ENCODE results near the gene RHOT1.
A peak's percentile ranks its signal among the peaks of the same experiment; 100 is the strongest.
"Not testable (repeated sequence)": the region's sequence is repeated elsewhere in the genome, so short reads cannot be mapped to it uniquely, and the experiment has no call there.

Gene RHOT1

GRCh38 chr17:32128470-32128869 lies 13.8 kb upstream of the RHOT1 start:
- Mint-ChIP-seq H3K4me3 (peak overlapping the region; percentile 99), H3K36me3 (peaks cover 15% of the 10 kb centered on the region), H3K4me1 (peaks cover 41% of the 10 kb centered on the region), H3K27ac (peak overlapping the region; percentile 76)
- CTCF ChIA-PET = interaction anchor here (0.8 to 1.6 kb wide), 5 partner anchors 10 to 195 kb away, joined by 3 to 6 read pairs (median 4); partner anchors contain the start of genes LRRC37B and RHOT1
- not testable (repeated sequence) for H3K9me3 Mint-ChIP-seq, H3K27me3 Mint-ChIP-seq, DNase-seq

DNA sequence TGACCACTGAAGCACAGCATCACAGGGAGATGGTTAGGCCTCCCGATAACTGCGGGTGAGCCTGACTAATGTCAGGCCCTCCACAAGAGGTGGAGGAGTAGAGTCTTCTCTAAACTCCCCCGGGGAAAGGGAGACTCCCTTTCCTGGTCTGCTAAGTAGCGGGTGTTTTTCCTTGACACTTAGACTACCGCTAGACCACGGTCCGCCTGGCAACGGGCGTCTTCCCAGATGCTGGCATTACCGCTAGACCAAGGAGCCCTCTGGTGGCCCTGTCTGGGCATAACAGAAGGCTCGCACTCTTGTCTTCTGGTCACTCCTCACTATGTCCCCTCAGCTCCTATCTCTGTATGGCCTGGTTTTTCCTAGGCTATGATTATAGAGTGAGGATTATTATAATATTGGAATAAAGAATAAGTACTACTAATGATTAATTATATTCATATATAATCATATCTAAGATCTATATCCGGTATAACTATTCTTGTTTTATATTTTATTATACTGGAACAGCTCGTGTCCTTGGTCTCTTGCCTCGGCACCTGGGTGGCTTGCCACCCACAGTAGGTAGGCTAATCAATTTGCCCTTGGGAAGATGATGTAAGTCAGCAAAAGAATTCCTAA lies 6.7 kb upstream of the RHOT1 start:
- peak; percentile 59 for DNase-seq
- H3K27me3 Mint-ChIP-seq, H3K27ac Mint-ChIP-seq, H3K36me3 Mint-ChIP-seq, H3K9me3 Mint-ChIP-seq, H3K4me3 Mint-ChIP-seq: not testable (repeated sequence)
- CTCF ChIA-PET = interaction anchor here (0.6 to 5.4 kb wide), 7 partner anchors 9 to 291 kb away, joined by 3 to 44 read pairs (median 3); partner anchors contain the start of genes LRRC37B and UTP6
- peaks cover 18% of the 10 kb centered on the region for H3K4me1 Mint-ChIP-seq

- no peak overlapping the region for H3K27ac Mint-ChIP-seq
- peaks cover 3% of the 10 kb centered on the region for H3K27me3 Mint-ChIP-seq
- no peaks in the 10 kb centered on the region for H3K36me3 Mint-ChIP-seq
- DNase-seq = no peak
- CTCF ChIA-PET = interaction anchor here (1.1 to 5.4 kb wide), 4 partner anchors 10 to 236 kb away, joined by 3 to 44 read pairs (median 3); partner anchors contain the start of genes LRRC37B and UTP6
- H3K4me3 Mint-ChIP-seq = no peak overlapping the region
- peaks cover 1% of the 10 kb centered on the region for H3K9me3 Mint-ChIP-seq
- H3K4me1 Mint-ChIP-seq = peaks cover 27% of the 10 kb centered on the region
These were observed 5.4 kb upstream of the RHOT1 start for GRCh38 chr17:32136856-32137255.

DNA sequence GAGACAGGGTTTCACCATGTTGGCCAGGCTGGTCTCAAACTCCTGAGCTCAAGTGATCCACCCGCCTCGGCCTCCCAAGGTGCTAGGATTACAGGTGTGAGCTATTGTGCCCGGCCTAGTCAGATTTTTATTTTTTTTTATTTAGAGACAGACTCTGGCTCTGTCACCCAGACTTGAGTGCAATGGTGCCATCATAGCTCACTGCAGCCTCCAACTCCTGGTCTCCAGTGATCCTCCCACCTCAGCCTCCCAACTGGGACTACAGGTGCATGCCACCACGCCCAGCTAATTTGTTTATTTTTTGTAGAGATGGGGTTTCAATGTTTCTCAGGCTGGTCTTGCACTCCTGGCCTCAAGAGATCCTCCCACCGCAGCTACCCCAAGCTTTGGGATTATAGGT lies 2.8 kb upstream of the RHOT1 start:
- not testable (repeated sequence) for H3K27me3 Mint-ChIP-seq, DNase-seq, H3K27ac Mint-ChIP-seq, H3K4me3 Mint-ChIP-seq, H3K9me3 Mint-ChIP-seq, H3K36me3 Mint-ChIP-seq
- peaks cover 44% of the 10 kb centered on the region for H3K4me1 Mint-ChIP-seq
- CTCF ChIA-PET = interaction anchor here (0.6 to 5.4 kb wide), 10 partner anchors 10 to 277 kb away, joined by 3 to 44 read pairs (median 3); partner anchors contain the start of gene LRRC37B

- H3K36me3 Mint-ChIP-seq = peaks cover 5% of the 10 kb centered on the region
- no peak for DNase-seq
- H3K4me1 Mint-ChIP-seq = peaks cover 44% of the 10 kb centered on the region
- peaks cover 9% of the 10 kb centered on the region for H3K27me3 Mint-ChIP-seq
- peak overlapping the region; percentile 86 for H3K27ac Mint-ChIP-seq
- CTCF ChIA-PET = interaction anchor here (0.9 to 1.9 kb wide), 4 partner anchors 13 to 134 kb away, joined by 3 to 9 read pairs (median 4); partner anchors contain the start of gene LRRC37B
- no peaks in the 10 kb centered on the region for H3K9me3 Mint-ChIP-seq
- H3K4me3 Mint-ChIP-seq = peak overlapping the region; percentile 100
These were observed 1.0 kb upstream of the RHOT1 start for GRCh38 chr17:32141258-32141657.

DNA sequence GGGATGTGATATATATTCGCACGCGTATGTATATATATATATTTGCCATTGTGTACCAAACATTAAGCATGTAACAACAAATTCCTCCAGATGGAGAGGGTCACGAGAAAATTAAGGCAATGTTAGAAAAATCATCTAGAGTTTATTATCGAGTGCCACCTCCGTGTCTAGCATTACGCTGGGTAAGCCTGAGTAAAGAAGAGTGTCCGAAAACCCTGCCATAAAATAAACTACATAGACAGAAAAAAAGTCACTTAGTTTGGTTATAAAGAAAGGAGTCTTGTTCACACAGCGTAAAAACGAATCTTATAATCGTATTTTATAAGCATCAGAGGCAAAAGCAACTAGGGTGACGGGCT lies 644 bp upstream of the RHOT1 start:
- peak overlapping the region; percentile 100 for H3K4me3 Mint-ChIP-seq
- H3K27ac Mint-ChIP-seq = peak overlapping the region; percentile 86
- H3K27me3 Mint-ChIP-seq = peaks cover 9% of the 10 kb centered on the region
- no peaks in the 10 kb centered on the region for H3K9me3 Mint-ChIP-seq
- peaks cover 5% of the 10 kb centered on the region for H3K36me3 Mint-ChIP-seq
- peaks cover 40% of the 10 kb centered on the region for H3K4me1 Mint-ChIP-seq
- no peak for DNase-seq
- CTCF ChIA-PET = interaction anchor here (0.9 to 1.9 kb wide), 4 partner anchors 13 to 134 kb away, joined by 3 to 9 read pairs (median 4); partner anchors contain the start of gene LRRC37B

DNA sequence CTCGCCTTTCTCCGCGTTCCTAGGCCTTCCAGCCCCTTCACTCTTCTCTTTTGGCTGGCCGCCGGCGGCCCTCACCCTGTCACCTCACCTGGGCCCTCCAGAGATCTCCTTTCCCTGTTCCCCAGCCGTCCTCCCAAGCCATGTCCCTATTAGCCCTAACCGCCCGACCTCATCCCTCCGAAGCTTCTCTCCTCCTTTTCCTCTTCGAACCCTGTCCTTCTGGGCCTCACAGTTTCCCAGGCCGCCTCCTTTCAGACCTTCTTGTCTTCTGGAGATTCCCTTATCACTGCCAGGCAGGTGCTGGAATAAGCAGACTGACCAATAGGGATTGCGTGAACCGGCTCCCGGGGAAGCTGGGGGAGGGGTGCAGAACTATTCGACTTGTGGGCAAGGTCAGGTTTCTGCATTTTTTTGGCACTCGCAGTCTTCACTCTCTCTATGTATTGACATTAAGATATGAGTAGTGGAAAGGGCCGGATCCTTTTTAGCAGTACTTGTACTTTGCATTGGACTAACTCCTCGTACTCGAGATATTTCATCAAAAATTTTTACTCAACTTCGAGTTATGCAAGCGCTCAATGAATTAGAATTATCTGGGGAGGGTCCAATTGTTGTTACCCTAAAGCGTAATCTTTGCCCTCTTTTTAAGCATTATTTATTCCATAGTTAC lies 690 bp downstream of the RHOT1 start:
- peak; percentile 39 for DNase-seq
- Mint-ChIP-seq H3K27me3 (peaks cover 9% of the 10 kb centered on the region), H3K9me3 (no peaks in the 10 kb centered on the region), H3K27ac (peak overlapping the region; percentile 84), H3K4me1 (peaks cover 36% of the 10 kb centered on the region), H3K36me3 (peaks cover 5% of the 10 kb centered on the region), H3K4me3 (peak overlapping the region; percentile 100)
- CTCF ChIA-PET = interaction anchor here (1.9 kb wide), 1 partner anchor 135 kb away, joined by 9 read pairs; the partner anchor contains the start of gene LRRC37B

GRCh38 chr17:32143527-32143870 lies 1.2 kb downstream of the RHOT1 start:
- Mint-ChIP-seq H3K36me3 (peaks cover 5% of the 10 kb centered on the region), H3K4me3 (peak overlapping the region; percentile 100), H3K27ac (no peak overlapping the region), H3K27me3 (peaks cover 9% of the 10 kb centered on the region), H3K4me1 (peaks cover 39% of the 10 kb centered on the region), H3K9me3 (no peaks in the 10 kb centered on the region)
- CTCF ChIA-PET = no interaction called here
- no peak for DNase-seq

DNA sequence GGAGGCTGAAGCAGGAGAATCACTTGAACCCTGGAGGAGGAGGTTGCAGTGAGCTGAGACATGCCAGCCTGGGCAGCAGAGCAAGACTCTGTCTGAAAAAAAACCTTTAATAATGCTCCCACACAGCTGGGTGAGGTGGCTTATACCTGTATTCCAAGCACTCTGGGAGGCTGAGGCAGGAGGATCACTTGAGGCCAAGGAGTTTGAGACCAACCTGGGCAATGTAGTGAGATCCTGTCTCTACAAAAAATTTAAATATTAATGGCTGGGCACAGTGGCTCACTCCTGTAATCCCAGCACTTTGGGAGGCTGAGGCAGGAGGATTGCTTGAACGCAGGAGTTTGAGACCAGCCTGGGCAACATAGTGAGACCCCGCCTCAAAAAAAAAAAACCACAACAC lies 2.1 kb downstream of the RHOT1 start:
- peaks cover 34% of the 10 kb centered on the region for H3K4me1 Mint-ChIP-seq
- H3K36me3 Mint-ChIP-seq, H3K9me3 Mint-ChIP-seq, H3K27ac Mint-ChIP-seq, H3K27me3 Mint-ChIP-seq, DNase-seq, H3K4me3 Mint-ChIP-seq, CTCF ChIA-PET: not testable (repeated sequence)

DNA sequence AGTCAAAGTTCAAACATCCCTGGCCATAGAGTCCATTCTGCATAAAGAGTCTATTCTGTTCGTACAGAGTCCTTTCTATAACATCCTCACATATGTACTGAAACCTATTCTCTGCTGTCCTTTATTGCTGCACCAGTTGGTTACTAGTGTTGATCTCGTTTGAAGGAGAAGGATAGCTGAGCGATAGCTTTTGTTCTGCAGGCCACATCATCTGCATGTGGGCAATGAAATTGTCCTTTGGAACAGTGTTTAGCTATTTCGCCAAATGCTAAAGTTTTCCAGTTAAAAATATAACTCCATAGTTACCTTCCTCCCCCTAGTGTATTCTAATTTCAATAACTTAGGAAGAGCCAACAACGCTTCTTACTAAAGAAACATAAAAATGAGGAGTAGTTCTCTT lies 6.0 kb downstream of the RHOT1 start:
- no peaks in the 10 kb centered on the region for H3K27me3 Mint-ChIP-seq
- CTCF ChIA-PET = no interaction called here
- H3K9me3 Mint-ChIP-seq = no peaks in the 10 kb centered on the region
- H3K27ac Mint-ChIP-seq = no peak overlapping the region
- H3K4me1 Mint-ChIP-seq = peaks cover 14% of the 10 kb centered on the region
- DNase-seq = no peak
- peaks cover 13% of the 10 kb centered on the region for H3K36me3 Mint-ChIP-seq
- no peak overlapping the region for H3K4me3 Mint-ChIP-seq

DNA sequence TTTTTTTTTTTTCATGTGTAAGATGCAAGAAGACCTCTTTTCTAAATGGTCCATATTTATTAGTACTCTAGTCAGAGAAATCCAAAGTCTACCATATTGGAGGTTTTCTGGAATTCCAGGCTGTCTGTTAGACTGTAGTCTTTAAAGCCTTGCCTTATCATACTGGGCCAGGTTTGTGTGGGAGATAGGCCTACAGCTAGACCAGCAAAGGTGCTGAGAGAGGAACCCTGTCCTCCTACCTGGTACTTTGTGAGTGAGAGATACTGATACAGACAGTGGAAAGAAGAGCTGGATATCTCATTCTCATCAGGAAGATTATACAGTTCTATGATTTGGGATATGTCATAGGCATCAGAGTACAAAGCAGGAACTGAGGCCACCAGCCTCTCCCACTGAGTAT lies 8.1 kb downstream of the RHOT1 start:
- CTCF ChIA-PET = interaction anchor here (1.0 to 1.2 kb wide), 2 partner anchors 25 to 144 kb away, joined by 3 to 5 read pairs; no protein-coding TSS in a partner anchor
- DNase-seq = no peak
- H3K36me3 Mint-ChIP-seq = peaks cover 18% of the 10 kb centered on the region
- H3K4me3 Mint-ChIP-seq = no peak overlapping the region
- peaks cover 4% of the 10 kb centered on the region for H3K4me1 Mint-ChIP-seq
- no peak overlapping the region for H3K27ac Mint-ChIP-seq
- H3K27me3 Mint-ChIP-seq = no peaks in the 10 kb centered on the region
- H3K9me3 Mint-ChIP-seq = no peaks in the 10 kb centered on the region

DNA sequence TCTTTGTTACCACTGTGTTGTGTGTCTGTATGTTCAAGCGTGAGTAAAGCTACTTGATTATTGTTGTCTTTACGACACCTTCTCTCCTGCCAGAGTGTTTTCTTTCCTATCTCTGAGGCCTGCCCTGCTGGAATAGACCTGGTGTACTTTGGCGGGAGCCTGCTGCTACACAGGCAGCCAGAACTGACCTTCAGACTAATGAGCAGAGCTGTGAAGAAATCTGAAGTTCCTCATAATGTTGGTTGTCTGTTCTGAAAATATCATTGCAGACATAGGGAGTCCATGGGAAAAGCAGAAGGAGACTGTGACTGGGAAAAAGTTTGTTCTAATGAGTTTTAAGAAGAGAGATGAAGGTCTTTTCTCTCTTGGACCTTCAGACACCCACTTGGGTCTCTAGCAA lies 9.8 kb downstream of the RHOT1 start:
- peaks cover 4% of the 10 kb centered on the region for H3K4me1 Mint-ChIP-seq
- H3K27me3 Mint-ChIP-seq = no peaks in the 10 kb centered on the region
- H3K4me3 Mint-ChIP-seq = no peak overlapping the region
- no peaks in the 10 kb centered on the region for H3K9me3 Mint-ChIP-seq
- no peak overlapping the region for H3K27ac Mint-ChIP-seq
- H3K36me3 Mint-ChIP-seq = peaks cover 18% of the 10 kb centered on the region
- CTCF ChIA-PET = no interaction called here
- no peak for DNase-seq

- DNase-seq = no peak
- no peaks in the 10 kb centered on the region for H3K9me3 Mint-ChIP-seq
- CTCF ChIA-PET = no interaction called here
- H3K4me3 Mint-ChIP-seq = no peak overlapping the region
- no peak overlapping the region for H3K27ac Mint-ChIP-seq
- no peaks in the 10 kb centered on the region for H3K27me3 Mint-ChIP-seq
- H3K36me3 Mint-ChIP-seq = peaks cover 23% of the 10 kb centered on the region
- no peaks in the 10 kb centered on the region for H3K4me1 Mint-ChIP-seq
These were observed 13.6 kb downstream of the RHOT1 start for GRCh38 chr17:32155896-32156295.

- DNase-seq = no peak
- Mint-ChIP-seq H3K4me1 (no peaks in the 10 kb centered on the region), H3K27ac (no peak overlapping the region), H3K9me3 (no peaks in the 10 kb centered on the region), H3K4me3 (no peak overlapping the region), H3K36me3 (peaks cover 29% of the 10 kb centered on the region), H3K27me3 (no peaks in the 10 kb centered on the region)
- CTCF ChIA-PET = interaction anchor here (0.6 kb wide), 1 partner anchor 13 kb away, joined by 4 read pairs; no protein-coding TSS in a partner anchor
These were observed 14.4 kb downstream of the RHOT1 start for GRCh38 chr17:32156656-32157055.

DNA sequence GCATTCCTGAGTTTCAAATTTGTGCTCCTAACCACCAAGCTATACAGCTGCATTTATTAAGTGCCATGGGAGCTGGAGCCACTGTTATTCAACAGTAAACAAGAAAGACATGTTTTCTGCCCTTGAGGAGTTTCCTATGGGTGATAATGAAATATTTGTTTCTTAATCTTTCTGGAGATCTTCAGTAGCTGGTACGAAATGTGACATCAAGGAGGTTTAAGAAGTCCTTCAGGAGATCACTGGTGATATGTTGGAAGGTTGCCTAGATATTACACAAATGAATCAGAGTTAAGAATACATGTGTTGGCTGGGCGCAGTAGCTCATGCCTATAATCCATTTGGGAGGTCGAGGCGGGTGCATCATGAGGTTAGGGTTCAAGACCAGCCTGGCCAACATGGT lies 14.9 kb downstream of the RHOT1 start:
- no peak for DNase-seq
- Mint-ChIP-seq H3K9me3 (no peaks in the 10 kb centered on the region), H3K27ac (no peak overlapping the region), H3K27me3 (no peaks in the 10 kb centered on the region), H3K4me1 (no peaks in the 10 kb centered on the region), H3K36me3 (peaks cover 28% of the 10 kb centered on the region), H3K4me3 (no peak overlapping the region)
- CTCF ChIA-PET = no interaction called here
